NCI-H774 (cell line): ENCODE data around the gene SGPP1.
"Not testable (repeated sequence)": the region's sequence is repeated elsewhere in the genome, so short reads cannot be mapped to it uniquely, and the experiment has no call there.

Experiments
- DNase-seq: peaks from one replicate; lab custom pipeline; 2025; lab: John Stamatoyannopoulos, UW

Gene SGPP1

GRCh38 chr14:63727736-63728728, at the start of gene SGPP1:
SGPP1 (minus strand) TSS chr14:63728065; CDS start chr14:63727944, 121 bp downstream.
- DNase-seq = no peak

GRCh38 chr14:63777024-63777423, 49.2 kb upstream of the SGPP1 start:
- no peak for DNase-seq

- no peak for DNase-seq
Observed at GRCh38 chr14:63773504-63773903, 45.6 kb upstream of the SGPP1 start.

- no peak for DNase-seq
Observed at GRCh38 chr14:63770187-63770807, 42.4 kb upstream of the SGPP1 start.

GRCh38 chr14:63766611-63767010, 38.7 kb upstream of the SGPP1 start:
- DNase-seq = no peak

GRCh38 chr14:63764620-63765139, 36.8 kb upstream of the SGPP1 start:
- DNase-seq = no peak

GRCh38 chr14:63764103-63764502, 36.2 kb upstream of the SGPP1 start:
- no peak for DNase-seq

GRCh38 chr14:63761351-63762117, 33.7 kb upstream of the SGPP1 start:
- DNase-seq = no peak

- DNase-seq = no peak
Observed at GRCh38 chr14:63760014-63760413, 32.1 kb upstream of the SGPP1 start.

- DNase-seq = no peak
Observed at GRCh38 chr14:63759456-63759855, 31.6 kb upstream of the SGPP1 start.

- DNase-seq = no peak
Observed at GRCh38 chr14:63757211-63757610, 29.3 kb upstream of the SGPP1 start.

- DNase-seq = no peak
Observed at GRCh38 chr14:63752449-63753169, 24.7 kb upstream of the SGPP1 start.

GRCh38 chr14:63751076-63751475, 23.2 kb upstream of the SGPP1 start:
- not testable (repeated sequence) for DNase-seq

- DNase-seq = no peak
Observed at GRCh38 chr14:63747846-63748245, 20.0 kb upstream of the SGPP1 start.

GRCh38 chr14:63745858-63746425, 18.1 kb upstream of the SGPP1 start:
- DNase-seq = no peak

GRCh38 chr14:63745272-63745671, 17.4 kb upstream of the SGPP1 start:
- no peak for DNase-seq

- DNase-seq = no peak
Observed at GRCh38 chr14:63737582-63738006, 9.7 kb upstream of the SGPP1 start.

- no peak for DNase-seq
Observed at GRCh38 chr14:63735720-63736119, 7.9 kb upstream of the SGPP1 start.

- DNase-seq = no peak
Observed at GRCh38 chr14:63730659-63731058, 2.8 kb upstream of the SGPP1 start.

- no peak for DNase-seq
Observed at GRCh38 chr14:63727231-63727735, 582 bp downstream of the SGPP1 start.

- no peak for DNase-seq
Observed at GRCh38 chr14:63726499-63726898, 1.4 kb downstream of the SGPP1 start.
